ENCODE results near the gene KIF13A.
"Not testable (repeated sequence)": the region's sequence is repeated elsewhere in the genome, so short reads cannot be mapped to it uniquely, and the experiment has no call there.

KIF13A gene

GRCh38 chr6:17846762-17847161, 140.7 kb downstream of the KIF13A start:
- no peak for DNase-seq (ENCODE audit: low read depth, low spot score)

DNA sequence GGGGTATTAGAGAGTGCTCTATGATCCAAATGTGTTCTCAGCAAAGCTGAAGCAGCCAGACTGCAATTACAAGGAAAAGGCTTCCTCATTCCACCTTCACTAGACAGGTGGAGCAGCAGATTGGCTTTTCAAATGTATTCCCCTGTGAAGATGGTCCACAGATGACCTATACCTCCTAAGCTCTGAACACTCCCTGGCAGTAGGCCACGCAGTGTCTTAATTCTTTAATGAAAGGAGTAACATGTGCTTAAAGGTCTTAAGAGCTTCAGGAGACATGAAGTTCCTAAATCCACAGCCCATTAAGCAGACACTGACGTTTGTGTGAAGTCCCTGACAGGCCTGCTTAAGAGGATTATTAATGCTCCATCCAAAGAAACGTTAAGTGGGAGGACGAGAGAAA, 141.8 kb downstream of the KIF13A start:
- DNase-seq (ENCODE audit: low read depth, low spot score), result no peak

- not testable (repeated sequence) for DNase-seq (ENCODE audit: low read depth, low spot score)
Measured at GRCh38 chr6:17844967-17845366, 142.5 kb downstream of the KIF13A start.

- DNase-seq (ENCODE audit: low read depth, low spot score), result no peak
Measured at GRCh38 chr6:17842934-17843821, 144.3 kb downstream of the KIF13A start.

- DNase-seq (ENCODE audit: low read depth, low spot score), result no peak
Measured at GRCh38 chr6:17842014-17842776, 145.2 kb downstream of the KIF13A start.

DNA sequence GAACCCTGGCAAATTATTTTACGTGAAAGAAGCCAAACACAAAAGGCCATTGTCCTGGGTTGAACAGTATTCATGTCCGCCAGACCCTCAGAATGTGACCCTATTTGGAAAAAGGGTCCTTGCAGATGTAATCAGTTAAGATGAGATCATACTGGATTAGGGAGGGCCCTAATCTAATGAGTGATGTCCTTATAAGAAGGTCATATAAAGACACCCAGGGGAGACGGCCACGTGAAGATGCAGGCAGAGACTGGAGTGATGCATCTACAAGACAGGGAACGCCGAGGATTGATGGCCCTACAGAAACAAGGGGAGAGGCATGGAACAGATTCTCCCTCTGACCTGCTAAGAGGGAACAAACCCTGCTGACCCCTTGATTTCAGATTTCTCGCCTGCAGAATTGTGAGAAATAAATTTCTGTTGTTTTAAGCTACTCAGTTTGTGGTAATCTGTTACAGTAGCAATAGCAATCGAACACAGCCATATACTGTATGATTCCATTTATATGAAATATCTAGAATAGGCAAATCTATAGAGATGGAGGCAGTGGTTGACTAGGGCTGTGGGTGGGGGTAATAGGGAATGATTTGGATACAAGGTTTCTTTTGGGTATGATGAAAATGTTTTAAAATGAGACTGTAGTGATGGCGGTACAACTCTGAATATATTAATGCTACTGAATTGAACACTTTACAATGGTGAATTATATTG, 147.8 kb downstream of the KIF13A start:
- no peak for DNase-seq (ENCODE audit: low read depth, low spot score)

DNA sequence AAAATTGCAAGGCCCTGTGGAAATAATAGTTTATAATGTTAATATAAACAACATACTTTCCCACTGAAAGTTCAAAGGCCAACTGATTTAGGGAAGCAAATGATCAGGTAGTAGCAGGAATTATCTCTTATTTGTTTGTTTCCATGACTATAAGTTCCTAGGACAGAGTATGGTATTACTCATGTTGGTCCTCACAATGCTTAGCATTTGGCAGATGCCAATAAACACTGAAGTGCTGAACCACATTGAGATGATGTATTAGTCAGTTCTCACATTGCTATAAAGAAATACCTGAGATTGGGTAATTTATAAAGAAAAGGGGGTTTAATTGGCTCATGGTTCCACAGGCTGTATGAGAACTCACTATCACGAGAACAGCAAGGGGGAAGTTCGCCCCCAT, 151.1 kb downstream of the KIF13A start:
- no peak for DNase-seq (ENCODE audit: low read depth, low spot score)

DNA sequence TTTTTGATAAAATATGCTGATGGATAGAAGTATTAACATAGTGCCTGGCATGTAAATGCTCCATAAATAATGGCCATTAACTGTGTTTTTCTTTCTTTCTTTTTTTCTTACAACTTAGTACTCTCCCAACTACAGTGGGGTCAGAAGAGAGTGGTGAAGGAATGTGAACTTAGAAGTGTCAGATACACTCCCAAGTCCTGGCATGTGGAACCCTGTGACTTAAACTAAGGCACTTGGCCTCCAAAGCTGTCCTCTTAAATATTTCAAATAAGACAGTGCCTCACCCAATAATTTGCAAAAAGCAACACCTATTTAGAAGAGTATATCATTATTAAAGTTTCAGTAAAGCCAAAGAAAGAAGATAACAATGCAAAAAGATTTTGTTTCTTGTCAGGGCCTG, 151.7 kb downstream of the KIF13A start:
- no peak for DNase-seq (ENCODE audit: low read depth, low spot score)

- no peak for DNase-seq (ENCODE audit: low read depth, low spot score)
Measured at GRCh38 chr6:17831135-17831534, 156.3 kb downstream of the KIF13A start.

- no peak for DNase-seq (ENCODE audit: low read depth, low spot score)
Measured at GRCh38 chr6:17829905-17830304, 157.5 kb downstream of the KIF13A start.

GRCh38 chr6:17828149-17828548, 159.3 kb downstream of the KIF13A start:
- no peak for DNase-seq (ENCODE audit: low read depth, low spot score)

DNA sequence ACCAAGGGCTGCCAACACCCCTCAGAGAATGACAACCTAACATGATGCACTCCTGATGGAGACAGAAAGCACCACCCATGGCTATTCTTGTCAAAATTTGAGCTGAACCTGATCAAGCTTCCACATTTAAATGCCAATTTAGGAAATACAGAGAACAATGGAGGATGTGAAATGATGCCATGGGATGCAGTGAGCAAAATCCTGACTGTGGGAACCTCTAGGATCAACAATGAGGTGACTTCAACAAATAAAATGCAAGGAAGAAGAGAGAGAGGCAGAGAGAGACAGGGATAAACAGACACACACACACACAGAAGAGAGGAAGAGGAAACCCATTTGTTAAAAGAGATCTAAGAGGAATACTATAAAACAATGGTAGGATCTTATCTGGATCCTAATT, 161.1 kb downstream of the KIF13A start:
- no peak for DNase-seq (ENCODE audit: low read depth, low spot score)

- DNase-seq (ENCODE audit: low read depth, low spot score), result no peak
Measured at GRCh38 chr6:17820055-17820454, 167.4 kb downstream of the KIF13A start.

DNA sequence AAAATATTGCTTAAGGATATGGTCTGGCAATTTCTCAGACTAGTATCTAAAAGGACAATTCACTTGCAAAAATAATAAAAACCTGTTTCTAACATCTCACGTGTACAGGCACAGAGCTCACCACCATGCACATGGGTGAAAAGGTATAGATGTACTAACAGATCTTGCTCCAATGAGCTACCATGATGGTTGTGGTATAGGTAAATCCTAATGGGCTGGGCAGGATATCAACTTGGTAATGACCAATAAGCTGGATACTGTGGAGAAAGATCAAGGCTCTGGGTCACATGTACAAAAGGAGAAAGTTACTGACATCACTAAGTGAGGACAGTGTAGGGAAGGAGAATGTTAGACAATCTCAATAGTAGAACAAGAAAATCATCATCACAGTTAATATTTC, 169.7 kb downstream of the KIF13A start:
- no peak for DNase-seq (ENCODE audit: low read depth, low spot score)

GRCh38 chr6:17816921-17817611, 170.4 kb downstream of the KIF13A start:
- DNase-seq (ENCODE audit: low read depth, low spot score), result no peak

DNA sequence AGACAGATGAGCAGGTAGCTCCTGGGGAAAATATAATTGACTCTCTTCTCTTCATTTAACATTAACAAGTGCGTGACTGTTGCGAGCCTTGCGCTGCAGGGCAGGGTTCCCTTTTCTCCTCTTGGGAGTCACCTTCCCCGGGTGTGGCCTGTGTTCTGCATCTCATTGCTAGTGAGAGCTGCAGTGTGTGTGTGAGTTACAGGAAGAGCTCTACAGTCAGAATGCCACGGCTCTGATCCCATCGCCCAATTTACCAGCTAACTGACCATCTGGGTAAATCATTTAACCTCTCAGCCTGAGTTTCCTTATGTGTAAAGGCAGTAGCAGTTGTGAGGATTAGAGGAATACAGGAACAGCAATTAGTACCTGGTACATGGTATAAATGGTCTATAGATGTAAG, 173.9 kb downstream of the KIF13A start:
- DNase-seq (ENCODE audit: low read depth, low spot score), result no peak

DNA sequence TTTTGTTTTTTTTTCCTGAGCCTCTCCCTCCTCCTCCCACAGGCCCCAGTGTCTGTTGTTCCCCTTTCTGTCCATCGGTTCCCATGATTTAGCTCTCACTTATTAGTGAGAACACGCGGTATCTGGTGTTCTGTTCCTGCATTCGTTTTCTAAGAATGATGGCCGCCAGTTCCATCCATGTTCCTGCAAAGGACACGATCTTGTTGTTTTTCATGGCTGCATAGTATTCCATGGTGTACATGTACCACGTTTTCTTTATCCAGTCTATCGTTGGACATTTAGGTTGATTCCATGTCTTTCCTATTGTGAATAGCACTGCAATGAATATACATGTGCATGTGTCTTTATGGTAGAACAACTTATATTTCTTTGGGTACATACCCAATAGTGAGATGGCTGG, 175.1 kb downstream of the KIF13A start:
- no peak for DNase-seq (ENCODE audit: low read depth, low spot score)

DNA sequence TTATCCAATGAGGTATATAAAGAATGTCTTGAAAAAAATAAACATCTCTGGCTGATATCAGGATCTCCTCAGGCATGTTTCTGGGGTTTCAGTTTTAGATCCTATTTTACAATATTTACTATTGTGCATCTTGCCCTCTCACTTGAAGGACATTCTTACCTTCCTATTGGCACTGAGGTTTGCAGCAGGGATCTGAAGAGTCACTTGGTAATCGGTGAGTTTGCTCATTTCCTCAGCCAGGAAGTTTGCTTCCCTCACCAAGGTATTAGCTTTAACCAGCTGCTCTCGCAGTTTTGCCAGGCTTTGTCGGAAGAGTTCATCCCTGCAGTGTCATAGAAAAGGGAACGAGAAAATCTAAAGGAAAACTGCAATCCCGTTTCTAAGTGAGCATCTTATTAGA, 178.8 kb downstream of the KIF13A start:
- DNase-seq (ENCODE audit: low read depth, low spot score), result no peak

- not testable (repeated sequence) for DNase-seq (ENCODE audit: low read depth, low spot score)
Measured at GRCh38 chr6:17807431-17807830, 180.0 kb downstream of the KIF13A start.

- DNase-seq (ENCODE audit: low read depth, low spot score), result no peak
Measured at GRCh38 chr6:17803409-17803808, 184.0 kb downstream of the KIF13A start.

- no peak for DNase-seq (ENCODE audit: low read depth, low spot score)
Measured at GRCh38 chr6:17798477-17799154, 188.8 kb downstream of the KIF13A start.

All from smooth muscle cell of the brain vasculature (primary cell).